Calu3 (cell line): ENCODE results near the gene RPS23. TPM values are rescaled to one million over a fixed set of nuclear protein-coding genes. Genes with fewer than 3 reads are reported as not detected.

ENCODE experiments used
- Bru-seq: library from RNA; stranded (reverse); fragments of 400-500 nt; gene quantifications from one replicate; lab custom pipeline; 2021; lab: Mats Ljungman, UMichigan
- BruChase-seq, 2 experiments: library from RNA; stranded (reverse); fragments of 400-500 nt; gene quantifications; one replicate each; lab custom pipeline; 2021; lab: Mats Ljungman, UMichigan
- BruUV-seq: library from RNA; stranded (reverse); fragments of 400-500 nt; replicated peaks from 2 replicates; lab custom pipeline; 2021; lab: Mats Ljungman, UMichigan
- CTCF ChIA-PET: fragments of 300-600 bp; sonication (Branson Sonifier 250); formaldehyde crosslinking; loops from one replicate; lab custom pipeline; 2022; ENCODE audit warnings: antibody characterized with exemption; lab: Charles Lee
- DNase-seq: peaks from one replicate; pipeline ENCODE4 v3.0.0; 2022
- H3K27ac Mint-ChIP-seq: one replicate; pipeline ENCODE4 v1.8.0; 2022; ENCODE audit warnings: mixed read lengths; ENCODE audit not compliant: unreplicated experiment
- H3K27me3 Mint-ChIP-seq: one replicate; pipeline ENCODE4 v1.8.0; 2022; ENCODE audit warnings: mixed read lengths; ENCODE audit not compliant: unreplicated experiment
- H3K36me3 Mint-ChIP-seq: one replicate; pipeline ENCODE4 v1.8.0; 2022; ENCODE audit warnings: mild to moderate bottlenecking, moderate library complexity, mixed read lengths; ENCODE audit not compliant: insufficient read depth, unreplicated experiment
- H3K4me1 Mint-ChIP-seq: one replicate; pipeline ENCODE4 v1.8.0; 2022; ENCODE audit warnings: mild to moderate bottlenecking, low read depth, mixed read lengths; ENCODE audit not compliant: unreplicated experiment
- H3K4me3 Mint-ChIP-seq: one replicate; pipeline ENCODE4 v1.8.0; 2022; ENCODE audit warnings: mild to moderate bottlenecking, low read depth, moderate library complexity, mixed read lengths; ENCODE audit not compliant: unreplicated experiment
- H3K9me3 Mint-ChIP-seq: one replicate; pipeline ENCODE4 v1.8.0; 2022; ENCODE audit warnings: low read depth, mixed read lengths; ENCODE audit not compliant: unreplicated experiment
- intact Hi-C: fragments of 100-400 bp; cut with micrococcal nuclease; formaldehyde crosslinking; loops from one replicate; pipeline ENCODE4 v1.10.0; 2022; ENCODE audit not compliant: unreplicated experiment
- long read RNA-seq: library from polyadenylated mRNA; stranded (forward); transcript quantifications from one replicate; pipeline ENCODE4 v2.0.0, GENCODE V29; 2022
- total RNA-seq: library from RNA; stranded (reverse); gene quantifications from 2 replicates; pipeline ENCODE4 v1.2.3, GENCODE V29; 2022
- TF ChIP-seq, protein P1 (sequence below): fragments of 200-600 bp; IDR thresholded peaks from one replicate; pipeline ENCODE4 v1.8.0; 2022; ENCODE audit warnings: antibody characterized with exemption; ENCODE audit not compliant: unreplicated experiment

RPS23 gene
- total RNA-seq = 1,390 and 1,628 TPM in 2 replicates
- Bru-seq, nascent RNA = percentile 99 among the genes with signal in this experiment
- BruChase-seq, experiment 1, labeled RNA remaining after a 6-hour chase = percentile 100 among the genes with signal in this experiment
- percentile 99 among the genes with signal in this experiment for BruChase-seq, experiment 2, labeled RNA remaining after a 2-hour chase
- long read RNA-seq, transcript RPS23-202 (4 exons, 595 nt) = minor isoform, 6 of 723 reads
- long read RNA-seq, transcript RPS23-203 (3 exons, 576 nt) = minor isoform, 42 of 723 reads
- long read RNA-seq, transcript RPS23-201 (4 exons, 3,437 nt) = major isoform, 651 of 723 reads
- long read RNA-seq, partial matches to known transcripts = 11 of 723 reads
- long read RNA-seq, other reads (novel, unspliced or antisense) = 13 of 723 reads

DNA sequence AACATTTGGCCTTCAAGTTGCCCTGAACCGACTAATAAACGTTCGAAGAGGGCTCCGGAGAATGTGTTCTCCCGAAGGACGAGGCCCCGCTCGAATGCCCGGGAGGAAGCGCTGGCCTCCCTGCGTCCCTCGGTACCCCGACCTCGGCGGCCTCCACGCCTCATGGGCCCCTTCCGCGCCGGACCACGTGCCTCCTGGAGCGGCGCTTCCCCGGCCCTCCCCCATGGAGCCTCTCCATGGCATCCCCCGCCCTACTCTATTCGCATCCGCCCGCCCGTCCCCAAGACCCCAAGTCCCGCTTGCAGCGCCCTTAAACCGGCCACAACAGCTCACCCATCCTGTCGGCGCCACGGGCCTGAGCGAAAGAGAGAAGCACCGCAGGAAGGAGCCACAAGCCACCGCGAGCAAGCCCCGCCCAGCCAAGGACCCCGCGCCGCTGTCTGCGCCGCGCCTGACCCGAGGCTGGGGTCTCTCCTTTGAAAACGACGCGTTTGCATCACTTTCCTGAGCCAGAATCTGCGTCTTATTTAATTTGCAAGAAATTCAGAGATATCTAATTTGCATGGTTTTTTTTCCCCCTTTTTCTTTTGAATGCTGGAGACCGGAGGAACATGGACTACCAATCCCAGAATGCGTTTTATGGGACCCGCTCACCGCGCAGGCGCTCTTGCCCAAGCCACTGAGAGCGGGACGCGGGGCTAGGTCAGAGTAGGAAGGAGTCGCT lies at the start of gene RPS23:
TSS of gene RPS23 (minus strand) at position 368 of the 724 bp plus-strand sequence. CDS start at position 337, 31 bp downstream.
- CTCF ChIA-PET = interaction anchor here (0.6 to 1.4 kb wide), 3 partner anchors 13 to 760 kb away, joined by 3 to 5 read pairs (median 4); no protein-coding TSS in a partner anchor
- Mint-ChIP-seq H3K4me1 (peaks cover 20% of the 10 kb centered on the region), H3K4me3 (peak within 1 kb of the TSS; percentile 78), H3K36me3 (peaks cover 63% of the 10 kb centered on the region), H3K27ac (peak within 1 kb of the TSS; percentile 96), H3K9me3 (no peaks in the 10 kb centered on the region), H3K27me3 (no peaks in the 10 kb centered on the region)
- TF ChIP-seq, protein P1, sequence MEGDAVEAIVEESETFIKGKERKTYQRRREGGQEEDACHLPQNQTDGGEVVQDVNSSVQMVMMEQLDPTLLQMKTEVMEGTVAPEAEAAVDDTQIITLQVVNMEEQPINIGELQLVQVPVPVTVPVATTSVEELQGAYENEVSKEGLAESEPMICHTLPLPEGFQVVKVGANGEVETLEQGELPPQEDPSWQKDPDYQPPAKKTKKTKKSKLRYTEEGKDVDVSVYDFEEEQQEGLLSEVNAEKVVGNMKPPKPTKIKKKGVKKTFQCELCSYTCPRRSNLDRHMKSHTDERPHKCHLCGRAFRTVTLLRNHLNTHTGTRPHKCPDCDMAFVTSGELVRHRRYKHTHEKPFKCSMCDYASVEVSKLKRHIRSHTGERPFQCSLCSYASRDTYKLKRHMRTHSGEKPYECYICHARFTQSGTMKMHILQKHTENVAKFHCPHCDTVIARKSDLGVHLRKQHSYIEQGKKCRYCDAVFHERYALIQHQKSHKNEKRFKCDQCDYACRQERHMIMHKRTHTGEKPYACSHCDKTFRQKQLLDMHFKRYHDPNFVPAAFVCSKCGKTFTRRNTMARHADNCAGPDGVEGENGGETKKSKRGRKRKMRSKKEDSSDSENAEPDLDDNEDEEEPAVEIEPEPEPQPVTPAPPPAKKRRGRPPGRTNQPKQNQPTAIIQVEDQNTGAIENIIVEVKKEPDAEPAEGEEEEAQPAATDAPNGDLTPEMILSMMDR = no peak
- BruUV-seq = no TSS peak
- peak; percentile 91 for DNase-seq
- intact Hi-C loops = no loop called here

DNA sequence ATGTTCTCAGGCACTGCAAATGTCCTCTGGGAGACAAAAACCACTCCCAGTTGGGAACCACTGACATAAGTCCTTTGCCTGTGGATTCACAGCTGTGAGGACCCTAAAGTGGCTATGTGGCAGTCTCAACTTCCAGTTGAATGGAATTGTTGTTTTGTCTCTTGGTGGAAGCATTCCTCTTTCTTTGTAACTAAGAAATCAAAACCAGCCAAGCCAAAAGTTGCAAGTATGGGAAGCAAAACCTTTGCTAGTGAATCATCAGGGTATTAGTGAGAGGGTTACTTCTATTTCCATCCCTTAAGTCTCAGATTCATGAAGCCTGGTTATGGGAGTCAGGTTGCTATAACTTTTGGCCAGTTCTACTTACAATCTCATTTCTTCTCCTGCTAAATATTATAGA lies 49.8 kb upstream of the RPS23 start:
- Mint-ChIP-seq H3K4me3 (no peak overlapping the region), H3K9me3 (peaks cover 4% of the 10 kb centered on the region), H3K36me3 (no peaks in the 10 kb centered on the region), H3K27ac (no peak overlapping the region), H3K27me3 (peaks cover 15% of the 10 kb centered on the region), H3K4me1 (no peaks in the 10 kb centered on the region)
- intact Hi-C loops = no loop called here
- TF ChIP-seq, protein P1 = no peak
- BruUV-seq = no TSS peak
- CTCF ChIA-PET = no interaction called here
- DNase-seq = no peak

DNA sequence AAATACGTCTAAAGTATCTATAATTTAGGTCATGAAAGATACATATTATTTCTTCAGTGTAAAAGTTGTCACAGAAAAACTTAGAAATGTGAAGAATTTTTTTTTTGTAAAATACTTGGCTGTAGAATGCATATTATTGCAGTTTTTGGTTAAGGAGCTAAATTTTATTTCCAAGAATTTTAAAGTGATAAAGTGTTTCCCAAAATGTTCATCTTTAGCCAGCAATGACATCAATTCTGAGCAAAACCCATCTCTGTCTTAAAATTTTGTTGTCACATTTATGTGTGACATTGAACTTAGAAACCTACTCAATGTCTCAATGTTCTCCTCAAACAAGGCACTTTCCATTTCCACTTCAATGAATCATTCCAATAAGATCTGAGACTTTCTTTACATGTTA lies 47.8 kb upstream of the RPS23 start:
- Mint-ChIP-seq H3K36me3 (no peaks in the 10 kb centered on the region), H3K27ac (no peak overlapping the region), H3K4me1 (no peaks in the 10 kb centered on the region), H3K27me3 (peaks cover 30% of the 10 kb centered on the region), H3K4me3 (no peak overlapping the region), H3K9me3 (peaks cover 6% of the 10 kb centered on the region)
- no peak for DNase-seq
- no TSS peak for BruUV-seq
- TF ChIP-seq, protein P1 = no peak
- CTCF ChIA-PET = no interaction called here
- intact Hi-C loops = no loop called here

DNA sequence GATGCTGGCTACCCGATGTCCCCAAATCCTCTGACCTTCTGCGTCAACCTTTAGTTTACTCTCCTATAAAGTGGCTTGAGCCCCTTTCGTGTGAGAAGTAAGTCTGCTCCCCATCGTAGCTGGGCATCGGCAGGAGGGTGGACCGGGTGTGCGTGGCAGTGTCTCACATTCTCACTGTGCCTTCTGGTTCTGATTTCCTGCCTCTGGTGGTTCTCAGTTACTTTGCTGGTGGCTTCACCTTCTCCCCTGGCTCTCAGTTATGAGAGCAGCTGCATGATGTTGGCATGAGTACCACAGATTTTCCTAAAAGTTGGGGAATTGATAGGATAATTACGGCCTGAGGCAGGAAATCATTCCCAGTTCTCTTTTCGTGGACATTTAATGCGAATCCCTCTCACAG lies 47.0 kb upstream of the RPS23 start:
- H3K4me1 Mint-ChIP-seq = no peaks in the 10 kb centered on the region
- TF ChIP-seq, protein P1 = no peak
- H3K36me3 Mint-ChIP-seq = no peaks in the 10 kb centered on the region
- no peak overlapping the region for H3K4me3 Mint-ChIP-seq
- H3K27me3 Mint-ChIP-seq = peaks cover 30% of the 10 kb centered on the region
- CTCF ChIA-PET = no interaction called here
- no TSS peak for BruUV-seq
- intact Hi-C loops = no loop called here
- H3K27ac Mint-ChIP-seq = no peak overlapping the region
- no peak for DNase-seq
- H3K9me3 Mint-ChIP-seq = peaks cover 6% of the 10 kb centered on the region
